ENCODE measurements around the gene GPR89A.

Gene GPR89A

DNA sequence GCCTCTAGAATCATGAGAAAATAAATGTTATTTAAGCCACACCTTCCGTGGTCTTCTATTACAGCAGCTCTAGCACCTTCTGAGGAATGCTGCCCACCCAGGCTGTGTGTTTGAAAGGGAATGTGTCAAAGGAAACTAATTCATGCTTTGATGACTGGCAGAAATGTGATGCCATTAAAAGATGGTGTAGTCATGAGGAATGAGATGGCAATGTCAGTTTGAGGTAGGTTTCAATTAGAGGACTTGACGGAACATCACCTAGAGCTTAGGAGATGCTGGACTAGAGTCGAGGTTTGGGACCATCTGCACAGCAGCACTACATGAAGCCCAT is 88.8 kb downstream of the GPR89A start:
- Histone ChIP-seq H3K4me1 (ENCODE audit: control insufficient read depth, low read length) (no peaks in the 10 kb centered on the region), H3K4me2 (ENCODE audit: low read length) (no peak overlapping the region), H3K27me3 (ENCODE audit: control insufficient read depth, low read length) (no peaks in the 10 kb centered on the region), H3F3A (ENCODE audit: control insufficient read depth, insufficient read depth) (no peaks in the 10 kb centered on the region), H3K9me3 (ENCODE audit: control insufficient read depth, insufficient read depth, low read length) (no peaks in the 10 kb centered on the region), H3K4me3 (ENCODE audit: low read length) (no peak overlapping the region), H3K27ac (ENCODE audit: low read depth, low read length) (no peak overlapping the region), H4K20me1 (ENCODE audit: control insufficient read depth, insufficient read depth, low read depth, low read length) (no peaks in the 10 kb centered on the region), H3K9me2 (replicated peaks; ENCODE audit: control insufficient read depth, low read length) (no peaks in the 10 kb centered on the region), H3K79me2 (ENCODE audit: control insufficient read depth, low read length) (no peaks in the 10 kb centered on the region), H3K36me3 (ENCODE audit: control insufficient read depth, low read length) (no peaks in the 10 kb centered on the region)
- TF ChIP-seq, protein P1, sequence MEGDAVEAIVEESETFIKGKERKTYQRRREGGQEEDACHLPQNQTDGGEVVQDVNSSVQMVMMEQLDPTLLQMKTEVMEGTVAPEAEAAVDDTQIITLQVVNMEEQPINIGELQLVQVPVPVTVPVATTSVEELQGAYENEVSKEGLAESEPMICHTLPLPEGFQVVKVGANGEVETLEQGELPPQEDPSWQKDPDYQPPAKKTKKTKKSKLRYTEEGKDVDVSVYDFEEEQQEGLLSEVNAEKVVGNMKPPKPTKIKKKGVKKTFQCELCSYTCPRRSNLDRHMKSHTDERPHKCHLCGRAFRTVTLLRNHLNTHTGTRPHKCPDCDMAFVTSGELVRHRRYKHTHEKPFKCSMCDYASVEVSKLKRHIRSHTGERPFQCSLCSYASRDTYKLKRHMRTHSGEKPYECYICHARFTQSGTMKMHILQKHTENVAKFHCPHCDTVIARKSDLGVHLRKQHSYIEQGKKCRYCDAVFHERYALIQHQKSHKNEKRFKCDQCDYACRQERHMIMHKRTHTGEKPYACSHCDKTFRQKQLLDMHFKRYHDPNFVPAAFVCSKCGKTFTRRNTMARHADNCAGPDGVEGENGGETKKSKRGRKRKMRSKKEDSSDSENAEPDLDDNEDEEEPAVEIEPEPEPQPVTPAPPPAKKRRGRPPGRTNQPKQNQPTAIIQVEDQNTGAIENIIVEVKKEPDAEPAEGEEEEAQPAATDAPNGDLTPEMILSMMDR (IDR thresholded peaks at IDR 0.05; ENCODE audit: low read depth, low read length, poor library complexity, severe bottlenecking) = no peak
- TF ChIP-seq EZH2phosphoT487 (IDR thresholded peaks at IDR 0.05; ENCODE audit: borderline replicate concordance, low read length) = no peak

DNA sequence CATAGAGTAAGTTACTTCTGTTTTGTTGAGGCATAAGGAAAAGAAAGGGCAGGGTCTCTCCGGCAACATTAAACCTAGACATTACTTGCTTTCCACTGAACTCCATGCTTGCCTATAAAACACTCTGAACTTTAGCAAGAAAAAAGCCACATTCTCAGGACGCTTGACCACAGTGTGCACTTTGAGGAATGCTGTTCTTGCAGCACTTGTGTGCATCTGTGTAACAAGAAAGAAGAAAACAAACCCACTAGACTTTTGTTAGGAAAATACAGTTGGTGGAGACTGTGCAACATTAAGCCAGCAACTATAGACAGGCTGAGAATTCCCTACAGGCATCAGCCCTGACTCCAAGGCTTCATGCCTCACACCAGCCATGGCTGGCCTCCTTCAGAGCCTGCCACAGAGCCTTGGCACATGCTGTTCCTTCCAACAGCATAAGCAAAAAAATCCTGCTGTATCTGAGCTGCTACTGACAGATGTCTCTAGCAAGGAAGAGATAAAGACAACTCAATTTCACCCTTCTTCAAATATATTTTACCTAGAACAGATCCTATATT is 93.6 kb downstream of the GPR89A start:
- H3K4me2 ChIP-seq (ENCODE audit: low read length) = no peak overlapping the region
- H3K79me2 ChIP-seq (ENCODE audit: control insufficient read depth, low read length) = no peaks in the 10 kb centered on the region
- H3K27me3 ChIP-seq (ENCODE audit: control insufficient read depth, low read length) = no peaks in the 10 kb centered on the region
- H3F3A ChIP-seq (ENCODE audit: control insufficient read depth, insufficient read depth) = no peaks in the 10 kb centered on the region
- no peaks in the 10 kb centered on the region for H4K20me1 ChIP-seq (ENCODE audit: control insufficient read depth, insufficient read depth, low read depth, low read length)
- no peak overlapping the region for H3K27ac ChIP-seq (ENCODE audit: low read depth, low read length)
- H3K4me3 ChIP-seq (ENCODE audit: low read length) = no peak overlapping the region
- no peaks in the 10 kb centered on the region for H3K9me2 ChIP-seq (replicated peaks; ENCODE audit: control insufficient read depth, low read length)
- no peak for TF ChIP-seq EZH2phosphoT487 (IDR thresholded peaks at IDR 0.05; ENCODE audit: borderline replicate concordance, low read length)
- TF ChIP-seq, protein P1 (IDR thresholded peaks at IDR 0.05; ENCODE audit: low read depth, low read length, poor library complexity, severe bottlenecking) = no peak
- H3K9me3 ChIP-seq (ENCODE audit: control insufficient read depth, insufficient read depth, low read length) = no peaks in the 10 kb centered on the region
- H3K36me3 ChIP-seq (ENCODE audit: control insufficient read depth, low read length) = no peaks in the 10 kb centered on the region
- H3K4me1 ChIP-seq (ENCODE audit: control insufficient read depth, low read length) = no peaks in the 10 kb centered on the region

DNA sequence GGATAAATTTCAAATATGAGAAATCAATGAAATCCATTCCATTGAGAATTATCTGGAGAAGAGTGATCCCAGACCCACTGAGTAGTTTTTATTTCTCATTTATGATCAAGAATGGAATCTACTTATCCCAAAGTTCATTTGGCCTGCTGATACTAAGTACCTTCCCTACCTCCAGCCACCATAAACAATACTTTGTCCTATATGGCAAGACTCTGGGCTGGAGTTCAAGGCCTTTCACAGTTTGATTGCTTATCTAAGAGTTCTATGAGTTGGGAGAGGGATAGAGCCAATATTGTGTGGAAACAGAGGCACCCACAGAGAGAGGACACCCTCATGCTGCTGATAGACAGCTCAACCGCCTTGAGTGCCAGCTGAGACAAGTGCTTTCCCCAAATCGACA is 94.3 kb downstream of the GPR89A start:
- no peaks in the 10 kb centered on the region for H3K9me3 ChIP-seq (ENCODE audit: control insufficient read depth, insufficient read depth, low read length)
- no peak overlapping the region for H3K4me3 ChIP-seq (ENCODE audit: low read length)
- no peaks in the 10 kb centered on the region for H3K79me2 ChIP-seq (ENCODE audit: control insufficient read depth, low read length)
- H3F3A ChIP-seq (ENCODE audit: control insufficient read depth, insufficient read depth) = no peaks in the 10 kb centered on the region
- no peaks in the 10 kb centered on the region for H4K20me1 ChIP-seq (ENCODE audit: control insufficient read depth, insufficient read depth, low read depth, low read length)
- H3K27me3 ChIP-seq (ENCODE audit: control insufficient read depth, low read length) = no peaks in the 10 kb centered on the region
- no peak overlapping the region for H3K27ac ChIP-seq (ENCODE audit: low read depth, low read length)
- no peaks in the 10 kb centered on the region for H3K36me3 ChIP-seq (ENCODE audit: control insufficient read depth, low read length)
- no peak overlapping the region for H3K4me2 ChIP-seq (ENCODE audit: low read length)
- H3K9me2 ChIP-seq (replicated peaks; ENCODE audit: control insufficient read depth, low read length) = no peaks in the 10 kb centered on the region
- H3K4me1 ChIP-seq (ENCODE audit: control insufficient read depth, low read length) = no peaks in the 10 kb centered on the region
- TF ChIP-seq EZH2phosphoT487 (IDR thresholded peaks at IDR 0.05; ENCODE audit: borderline replicate concordance, low read length) = no peak

DNA sequence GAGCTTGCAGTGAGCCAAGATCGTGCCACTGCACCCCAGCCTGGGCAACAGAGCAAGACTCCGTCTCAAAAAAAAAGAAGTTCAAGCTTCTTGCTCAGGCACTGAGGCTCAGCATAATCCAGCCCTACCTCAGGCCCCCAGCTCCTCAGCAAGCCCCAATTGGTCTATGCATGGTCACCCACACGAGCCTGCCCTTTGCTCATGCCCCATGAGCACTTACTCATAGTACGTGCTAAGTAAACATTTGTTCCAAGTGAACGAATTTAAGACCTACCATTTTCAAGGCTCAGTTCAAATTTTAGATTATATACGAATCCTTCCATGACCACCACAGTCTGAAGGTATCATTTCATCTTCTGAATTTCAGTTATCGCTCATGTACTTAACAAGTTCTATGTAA is 95.0 kb downstream of the GPR89A start:
- H3K9me3 ChIP-seq (ENCODE audit: control insufficient read depth, insufficient read depth, low read length) = no peaks in the 10 kb centered on the region
- H3K79me2 ChIP-seq (ENCODE audit: control insufficient read depth, low read length) = no peaks in the 10 kb centered on the region
- H3K4me1 ChIP-seq (ENCODE audit: control insufficient read depth, low read length) = no peaks in the 10 kb centered on the region
- no peak overlapping the region for H3K27ac ChIP-seq (ENCODE audit: low read depth, low read length)
- TF ChIP-seq EZH2phosphoT487 (IDR thresholded peaks at IDR 0.05; ENCODE audit: borderline replicate concordance, low read length) = no peak
- H3K4me3 ChIP-seq (ENCODE audit: low read length) = no peak overlapping the region
- H3K36me3 ChIP-seq (ENCODE audit: control insufficient read depth, low read length) = no peaks in the 10 kb centered on the region
- no peak overlapping the region for H3K4me2 ChIP-seq (ENCODE audit: low read length)
- no peaks in the 10 kb centered on the region for H3K9me2 ChIP-seq (replicated peaks; ENCODE audit: control insufficient read depth, low read length)
- H4K20me1 ChIP-seq (ENCODE audit: control insufficient read depth, insufficient read depth, low read depth, low read length) = no peaks in the 10 kb centered on the region
- no peaks in the 10 kb centered on the region for H3K27me3 ChIP-seq (ENCODE audit: control insufficient read depth, low read length)
- H3F3A ChIP-seq (ENCODE audit: control insufficient read depth, insufficient read depth) = no peaks in the 10 kb centered on the region
